ENCODE data around the gene GFPT2.
"Not testable (repeated sequence)": the region's sequence is repeated elsewhere in the genome, so short reads cannot be mapped to it uniquely, and the experiment has no call there.

The GFPT2 gene

DNA sequence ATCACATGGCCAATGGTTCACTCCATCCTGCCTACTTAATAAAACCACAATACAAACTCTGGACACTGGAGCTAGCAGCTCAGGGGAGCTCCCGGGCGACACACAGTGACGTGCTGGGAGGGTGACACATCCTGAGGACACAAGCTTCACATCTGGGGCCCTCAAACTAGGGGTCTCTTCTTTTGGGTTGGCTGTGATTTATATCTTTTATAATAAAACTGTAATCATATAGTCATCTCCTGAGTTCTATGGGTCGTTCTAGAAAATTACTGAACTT is 49.2 kb downstream of the GFPT2 start:
- DNase-seq = no peak

DNA sequence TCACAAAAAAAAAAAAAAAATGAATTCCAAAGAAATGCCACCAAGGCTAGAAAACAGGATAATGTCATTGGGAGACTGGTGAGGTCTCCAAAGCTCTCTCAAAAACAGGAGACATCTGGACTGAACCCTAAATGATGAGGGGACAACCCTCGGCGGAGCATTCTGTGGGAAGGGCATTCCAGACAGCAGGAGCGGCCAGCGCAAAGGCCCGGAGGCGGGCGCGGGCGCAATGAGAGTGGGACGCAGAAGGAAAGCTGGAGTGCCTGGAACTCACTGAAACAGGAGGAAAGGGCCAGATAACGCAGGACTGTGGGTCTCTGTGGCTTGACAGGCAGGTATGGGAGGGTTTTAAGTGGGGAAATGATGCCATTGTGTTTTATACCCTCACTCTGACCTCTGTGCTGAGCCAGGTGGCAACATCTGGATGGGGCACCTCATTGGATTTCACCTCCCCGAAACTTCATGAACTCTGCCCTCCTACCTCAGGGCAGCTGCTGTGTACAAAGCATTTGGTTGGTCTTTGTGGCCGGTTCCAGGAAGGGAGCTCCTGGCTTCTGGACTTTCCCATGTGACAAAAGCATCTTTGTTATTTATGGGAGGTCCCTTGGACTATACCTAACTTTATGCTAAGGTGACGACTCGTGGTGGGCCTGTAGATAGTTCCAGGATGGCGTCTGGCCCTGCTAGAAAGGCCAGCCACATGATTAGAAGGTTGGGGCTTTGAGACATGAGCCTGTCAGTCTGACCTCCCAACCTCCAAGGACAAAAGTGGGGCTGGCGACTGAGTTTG is 49.7 kb downstream of the GFPT2 start:
- DNase-seq = no peak

DNA sequence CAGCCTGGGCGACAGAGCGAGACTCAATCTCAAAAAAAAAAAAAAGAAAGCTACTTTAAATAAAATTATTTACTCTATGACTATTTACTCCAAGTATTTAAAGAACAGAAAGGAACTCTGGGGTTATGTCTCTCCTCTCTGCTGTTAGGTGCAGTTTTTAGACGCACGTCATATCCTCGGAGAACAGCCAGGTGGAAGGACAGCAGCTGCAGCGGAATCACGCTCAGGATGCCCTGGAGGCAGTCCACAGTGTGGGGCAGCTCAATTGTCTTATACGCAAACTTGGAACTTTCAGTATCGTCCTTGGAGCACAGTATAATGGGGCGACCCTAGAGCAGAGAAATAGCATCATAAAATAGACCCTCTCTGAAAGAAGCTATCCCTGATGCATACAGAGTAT is 50.9 kb downstream of the GFPT2 start:
- no peak for DNase-seq

DNA sequence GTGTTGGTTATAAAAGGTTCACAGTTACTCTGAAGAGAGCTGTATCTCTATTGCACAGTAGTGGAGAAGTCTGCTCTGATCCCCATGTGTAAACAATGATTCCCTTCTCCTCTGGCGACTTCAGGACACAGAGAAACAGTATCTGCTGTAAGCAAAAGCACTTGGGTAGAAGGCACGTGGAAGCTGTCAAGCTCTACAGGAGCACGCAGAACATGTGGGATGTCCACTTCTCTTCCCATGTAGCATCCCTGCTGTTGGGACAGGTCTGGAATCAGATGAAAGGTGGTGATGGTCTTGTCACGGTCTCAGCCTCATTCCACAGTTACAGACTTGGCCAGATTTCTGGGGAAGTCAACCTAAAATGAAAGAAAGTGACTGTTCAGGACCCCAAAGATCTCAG is 51.9 kb downstream of the GFPT2 start:
- DNase-seq = no peak

DNA sequence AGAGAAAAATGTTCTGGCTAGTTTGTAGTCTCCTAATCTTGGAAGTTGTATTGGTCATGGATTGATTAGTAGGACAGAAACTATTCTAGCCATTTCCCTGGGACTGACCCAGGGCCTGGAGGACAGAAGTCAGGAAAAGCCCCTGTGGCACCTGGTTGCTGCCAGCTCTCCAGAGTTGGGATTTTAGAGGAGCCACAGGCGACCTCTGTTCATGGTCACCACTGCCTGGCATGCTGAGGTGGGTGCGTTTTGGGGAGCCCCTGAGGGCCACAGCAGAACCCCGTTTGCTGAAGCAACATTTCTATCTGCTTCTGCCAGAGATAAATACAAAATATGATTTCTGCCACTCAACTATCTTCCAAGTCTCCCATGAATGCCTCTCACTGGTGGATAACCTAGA is 53.6 kb downstream of the GFPT2 start:
- DNase-seq = no peak

DNA sequence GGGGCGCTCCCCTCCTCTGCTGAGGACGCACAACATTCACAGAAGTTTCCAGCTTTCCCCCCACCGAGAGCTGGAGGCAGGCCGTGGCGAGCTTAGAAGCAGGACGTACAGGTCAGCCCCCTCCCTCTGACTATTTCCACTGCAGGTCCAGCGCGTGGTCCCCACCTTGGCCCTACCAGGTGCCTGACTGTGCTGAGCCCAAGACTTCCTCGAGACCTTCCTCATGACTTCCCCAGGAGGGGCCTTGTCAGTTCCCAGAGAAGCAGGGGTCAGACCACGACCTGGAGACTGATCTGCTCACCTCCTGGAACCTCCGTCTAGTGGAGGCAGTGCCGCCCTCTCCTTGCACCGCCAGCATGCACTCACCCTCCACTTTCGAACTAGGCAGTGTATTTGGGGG is 54.1 kb downstream of the GFPT2 start:
- DNase-seq = not testable (repeated sequence)

DNA sequence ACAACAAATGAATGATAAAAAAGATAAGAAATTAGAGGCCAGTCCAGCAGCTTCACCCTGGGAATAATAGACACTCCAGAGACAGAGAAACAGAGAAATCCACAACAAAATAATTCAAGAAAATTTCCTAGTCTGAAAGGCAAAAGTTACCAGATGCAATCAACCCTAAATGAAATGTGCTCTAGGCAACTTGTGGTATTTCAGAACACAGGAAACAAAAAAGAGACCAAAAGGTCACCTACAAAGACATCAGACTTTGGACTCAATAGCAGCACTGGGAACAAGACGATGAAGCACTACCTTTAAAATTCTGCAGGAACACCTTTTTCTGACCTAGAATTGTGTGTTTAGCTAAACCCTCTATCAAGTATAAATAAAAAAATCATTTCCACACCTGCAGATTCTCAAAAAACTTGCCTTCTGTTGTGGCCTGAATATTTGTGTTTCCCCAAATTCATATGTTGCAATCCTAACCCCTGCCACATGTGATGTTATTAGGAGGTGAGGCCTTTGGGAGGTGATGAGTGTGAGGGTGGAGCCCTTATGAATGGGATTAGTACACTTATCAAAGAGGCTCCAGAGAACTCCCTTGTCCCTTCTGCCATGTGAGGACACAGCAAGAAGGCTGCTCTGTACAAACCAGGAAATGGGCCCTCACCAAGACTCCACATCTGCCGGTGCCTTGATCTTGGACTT is 55.4 kb downstream of the GFPT2 start:
- DNase-seq = no peak

DNA sequence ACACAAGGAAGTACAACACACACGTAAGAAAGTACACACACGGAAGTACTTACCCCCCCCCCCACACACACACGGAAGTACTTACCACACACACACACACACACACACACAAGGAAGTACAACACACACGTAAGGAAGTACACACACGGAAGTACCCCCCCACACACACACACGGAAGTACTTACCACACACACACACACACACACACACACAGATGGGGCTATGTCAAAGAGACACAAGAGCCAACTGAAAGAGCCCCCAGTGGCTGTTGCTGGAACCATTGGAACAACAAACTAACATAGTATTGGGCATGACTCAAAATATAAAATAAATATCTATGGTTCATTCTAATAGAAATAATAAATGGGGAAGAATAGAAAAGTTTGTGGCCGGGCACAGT is 56.4 kb downstream of the GFPT2 start:
- no peak for DNase-seq

DNA sequence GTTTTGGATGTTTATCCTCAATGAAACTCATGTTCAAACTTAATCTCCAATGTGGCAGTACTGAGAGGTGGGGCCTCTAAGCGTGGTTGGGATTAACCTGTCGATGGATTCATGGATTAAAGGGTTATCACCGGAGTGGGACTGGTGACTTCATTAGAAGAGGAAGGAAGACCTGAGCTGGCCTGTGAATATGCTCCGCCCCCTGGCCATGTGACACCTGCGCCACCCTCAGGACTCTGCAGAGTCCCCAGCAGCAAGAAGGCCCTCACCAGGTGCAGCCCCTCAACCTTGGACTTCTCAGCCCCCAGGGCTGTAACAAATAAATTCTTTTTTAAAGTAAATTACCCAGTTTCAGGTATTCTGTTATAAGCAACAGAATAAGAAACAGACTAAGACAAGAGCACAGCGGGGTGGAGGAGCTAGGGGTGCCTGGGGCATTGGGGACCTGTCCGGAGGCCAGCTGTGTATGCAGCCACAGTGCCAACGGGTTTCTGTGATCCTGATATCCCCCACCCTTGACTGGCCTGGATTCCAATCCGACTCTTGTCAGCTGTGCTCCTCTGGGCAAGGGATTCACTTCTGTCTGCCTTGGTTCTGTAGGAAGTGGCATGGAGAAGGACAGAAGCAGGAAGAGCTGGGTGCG is 58.1 kb downstream of the GFPT2 start:
- DNase-seq = no peak

DNA sequence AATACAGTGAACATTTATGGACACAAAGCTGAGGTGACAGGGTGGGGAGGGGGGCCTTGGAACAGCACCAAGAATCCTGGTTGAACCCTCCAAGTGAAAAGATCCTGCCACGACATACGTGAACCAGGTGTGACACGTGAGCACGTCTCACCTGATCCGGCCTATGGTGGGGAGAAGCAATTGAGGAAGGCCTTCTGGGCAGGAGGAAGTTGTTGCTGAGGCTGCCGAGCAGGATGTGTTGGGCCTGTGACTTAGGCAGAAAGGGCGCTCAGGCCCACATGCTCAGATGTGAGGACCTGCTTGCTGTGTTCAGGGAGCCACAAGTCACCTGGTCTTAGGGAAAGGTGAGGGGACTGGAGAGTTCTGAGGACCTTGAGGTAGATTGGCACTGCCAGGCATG is 58.7 kb downstream of the GFPT2 start:
- DNase-seq = no peak

DNA sequence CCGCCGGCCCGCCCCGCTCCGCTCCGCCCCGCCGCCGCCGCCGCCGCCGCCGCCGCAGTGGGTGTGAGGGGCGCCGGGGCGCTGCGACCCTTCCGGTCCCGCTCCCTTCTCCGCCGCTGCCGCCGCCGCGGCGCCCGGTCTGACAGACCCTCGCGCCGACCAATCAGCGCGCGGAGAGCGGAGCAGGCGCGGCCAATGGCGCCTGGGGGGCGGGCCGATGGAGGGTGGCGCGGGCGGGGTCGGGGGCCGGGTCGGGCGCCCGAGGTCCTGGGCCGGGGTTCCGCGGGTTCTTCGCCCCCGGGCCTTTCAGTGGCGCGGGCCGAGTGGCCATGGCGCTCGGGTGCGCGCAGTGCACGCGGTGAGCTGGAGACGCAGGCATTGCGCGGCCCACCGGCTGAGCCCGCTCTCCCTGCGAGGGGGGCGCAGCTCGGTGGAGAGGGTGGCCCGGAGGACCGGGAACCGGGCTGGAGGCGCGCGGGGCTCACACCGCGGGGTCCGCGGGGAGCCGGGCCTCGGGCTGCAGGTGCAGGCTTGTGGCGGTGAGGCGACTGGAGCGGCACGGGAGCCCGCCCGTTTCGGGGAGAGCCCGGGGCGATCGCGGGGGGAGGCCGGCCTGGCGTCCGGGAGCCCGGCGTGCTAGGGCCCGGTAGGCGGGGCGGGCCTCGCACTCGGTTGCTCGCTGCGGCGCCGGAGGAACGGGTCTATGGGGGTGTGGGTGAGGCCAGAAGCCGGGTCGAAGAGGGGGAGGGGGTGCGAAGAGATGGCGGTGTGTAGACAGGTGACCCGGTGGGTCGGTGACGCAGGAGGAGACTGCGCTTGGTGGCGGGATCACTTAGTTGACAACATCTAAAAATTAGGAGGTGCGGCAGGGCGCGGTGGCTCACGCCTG is 60.9 kb downstream of the GFPT2 start, which contains the start of gene MAPK9:
Gene MAPK9, minus strand, starts transcription at position 141 of the 889 bp plus-strand sequence. CDS start 11,522 bp downstream, outside the sequence.
- DNase-seq = peak; percentile 86 to 97 (median 93)

DNA sequence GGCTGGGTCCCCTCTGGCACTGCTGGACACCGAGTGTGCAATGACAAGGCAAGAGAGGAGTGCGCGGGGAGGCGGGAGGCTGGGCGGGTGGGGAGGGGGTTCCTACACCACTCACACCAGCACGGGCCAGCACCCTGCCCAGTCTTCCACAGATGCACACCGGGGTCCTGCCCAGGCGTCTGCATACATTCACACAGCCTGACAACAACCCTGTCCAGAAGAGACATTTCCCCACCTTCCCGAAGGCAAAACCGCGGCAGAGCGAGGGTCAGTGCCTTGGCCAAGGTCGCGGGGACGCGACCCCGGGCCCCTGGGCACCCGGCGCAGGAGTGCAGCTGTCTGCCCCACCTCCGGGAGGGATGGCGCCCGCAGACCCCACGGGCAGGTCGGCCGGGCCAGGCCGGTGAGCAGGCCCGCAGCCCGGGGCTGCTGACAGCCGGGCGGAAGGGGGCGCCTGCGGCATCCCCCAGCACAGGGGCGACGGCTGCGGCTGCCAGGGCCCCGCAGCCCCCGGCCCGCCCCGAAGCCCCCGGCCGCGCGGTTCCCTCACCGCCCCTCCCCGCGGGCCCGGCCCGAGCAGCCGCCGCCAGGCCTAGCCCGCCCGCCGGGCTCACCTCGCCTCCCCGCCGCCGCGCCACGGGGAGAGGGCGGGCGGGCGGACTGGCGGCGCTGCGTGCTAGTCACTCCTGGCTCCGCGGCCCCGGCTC is 61.7 kb downstream of the GFPT2 start:
- peak in 1 of 3 donors; percentile 21 for DNase-seq

DNA sequence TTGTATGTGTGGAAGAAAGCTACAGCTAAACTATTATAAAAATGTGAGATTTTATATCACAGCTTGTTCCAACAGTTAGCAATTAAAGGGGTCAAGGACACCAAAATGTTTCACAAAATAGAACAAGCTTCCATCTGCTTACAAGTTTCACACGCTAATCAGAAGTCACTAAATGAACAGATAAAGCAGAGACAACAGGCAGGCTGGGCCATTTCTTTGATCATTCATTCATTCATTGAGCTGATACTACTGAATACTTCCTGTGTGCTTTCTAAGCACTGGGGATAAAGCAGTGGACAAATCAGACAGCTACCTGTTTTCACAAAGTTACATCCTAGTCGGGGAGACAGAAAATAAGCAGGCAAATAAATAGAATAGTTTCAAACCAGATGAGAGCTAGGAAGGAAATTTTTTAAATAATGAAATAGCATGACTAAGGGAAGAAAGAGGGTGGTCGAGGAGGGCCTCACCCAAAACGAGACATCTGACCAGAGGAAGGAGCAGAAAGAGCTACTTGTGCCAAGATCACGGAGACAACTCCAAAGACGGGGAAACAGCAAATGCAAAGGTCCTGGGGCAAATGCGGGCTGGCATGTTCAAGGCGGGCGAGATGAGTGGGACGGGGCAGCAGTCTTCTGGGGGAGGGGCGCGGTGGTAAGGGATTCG is 62.4 kb downstream of the GFPT2 start:
- no peak for DNase-seq

DNA sequence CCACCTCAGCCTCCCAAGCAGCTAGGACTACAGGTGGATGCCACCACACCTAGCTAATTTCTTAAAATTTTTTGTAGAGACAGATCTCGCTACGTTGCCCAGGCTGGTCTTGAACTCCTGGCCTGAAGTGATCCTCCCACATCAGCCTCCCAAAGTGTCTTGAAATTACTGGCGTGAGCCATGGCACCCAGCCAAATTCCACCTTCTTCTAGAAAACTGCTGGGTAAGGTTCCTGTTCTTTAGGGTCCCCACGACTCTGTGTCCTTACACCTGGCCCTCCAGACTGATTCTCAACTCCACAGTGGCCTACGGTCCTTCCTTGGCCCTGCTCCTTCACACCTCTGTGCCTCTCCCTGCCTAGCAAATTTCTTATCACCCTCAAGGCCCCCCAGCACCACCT is 63.2 kb downstream of the GFPT2 start:
- DNase-seq = no peak

DNA sequence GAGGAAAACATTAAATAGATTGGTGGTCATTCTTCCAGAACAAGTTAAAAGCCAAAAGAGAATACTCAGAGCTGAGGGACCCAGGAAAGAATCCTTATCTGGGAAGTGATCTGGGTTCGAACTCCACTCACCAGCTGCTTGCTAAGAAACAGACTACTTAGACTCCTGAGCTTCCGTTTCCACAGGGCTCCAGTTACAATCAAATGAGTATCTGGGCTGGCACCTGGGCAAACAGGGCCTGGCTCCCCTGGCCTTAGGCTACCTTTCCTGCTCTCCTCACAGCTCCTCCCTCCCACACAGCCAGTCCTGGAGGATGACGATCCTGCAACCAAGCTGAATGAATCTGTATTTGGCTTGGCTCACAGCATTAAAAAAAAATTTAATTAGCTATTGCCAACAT is 63.7 kb downstream of the GFPT2 start:
- no peak for DNase-seq

DNA sequence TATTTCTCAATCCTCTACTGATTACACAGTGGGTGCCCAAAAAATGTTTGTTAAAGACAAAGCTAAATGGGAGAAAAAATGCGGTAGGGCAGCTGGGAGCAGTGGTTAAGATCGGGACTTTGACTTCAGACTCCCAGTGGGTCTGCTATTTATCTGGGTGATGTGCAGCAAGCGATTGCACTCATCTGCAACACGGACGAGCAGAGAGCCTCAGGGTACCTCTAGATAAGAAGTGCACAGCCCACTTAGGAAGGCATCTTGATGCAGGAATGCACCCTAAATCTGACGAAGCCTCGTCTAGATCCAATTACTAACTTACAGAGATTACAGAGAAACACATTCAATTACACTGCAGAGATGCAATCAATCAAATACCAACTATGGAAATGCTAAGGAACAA is 65.3 kb downstream of the GFPT2 start:
- no peak for DNase-seq

DNA sequence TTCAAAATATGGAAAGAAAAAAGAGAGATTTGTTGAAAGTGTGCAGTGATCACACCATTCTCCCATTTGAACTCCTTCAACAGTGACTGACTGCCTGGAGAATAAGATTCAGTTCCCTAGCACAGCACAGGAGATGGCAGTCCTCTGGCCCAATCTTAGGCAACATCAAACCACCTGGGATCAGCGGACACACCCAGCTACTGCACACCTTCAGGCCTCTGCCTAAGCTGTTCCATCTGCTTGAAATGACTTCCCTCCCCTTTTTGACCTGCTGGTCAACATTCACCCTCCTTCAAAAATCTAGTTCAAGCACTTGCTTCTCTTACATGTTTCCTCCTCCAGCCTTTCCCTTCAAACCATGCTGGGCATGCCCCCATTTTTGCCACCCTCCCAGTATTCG is 65.7 kb downstream of the GFPT2 start:
- no peak for DNase-seq

DNA sequence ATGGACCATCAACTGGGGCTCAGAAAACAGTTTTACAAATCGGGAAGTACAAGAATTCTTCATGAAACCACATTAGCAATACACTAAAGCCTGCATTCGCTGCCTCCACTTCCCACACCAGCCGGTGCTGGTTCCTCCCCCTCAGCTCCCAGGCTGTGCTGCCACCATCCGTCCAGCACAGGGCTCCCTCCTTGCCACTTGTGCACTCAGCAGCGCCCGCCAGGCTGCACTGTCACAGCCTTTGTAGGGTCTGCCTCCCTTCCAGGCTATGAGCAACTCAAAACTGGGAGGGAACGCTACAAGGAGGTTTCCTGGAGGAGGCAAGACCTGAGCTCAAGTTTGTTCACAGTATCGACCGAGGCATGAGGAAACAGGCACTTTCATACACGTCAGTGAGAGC is 69.0 kb downstream of the GFPT2 start:
- peak; percentile 8 to 41 (median 31) for DNase-seq

DNA sequence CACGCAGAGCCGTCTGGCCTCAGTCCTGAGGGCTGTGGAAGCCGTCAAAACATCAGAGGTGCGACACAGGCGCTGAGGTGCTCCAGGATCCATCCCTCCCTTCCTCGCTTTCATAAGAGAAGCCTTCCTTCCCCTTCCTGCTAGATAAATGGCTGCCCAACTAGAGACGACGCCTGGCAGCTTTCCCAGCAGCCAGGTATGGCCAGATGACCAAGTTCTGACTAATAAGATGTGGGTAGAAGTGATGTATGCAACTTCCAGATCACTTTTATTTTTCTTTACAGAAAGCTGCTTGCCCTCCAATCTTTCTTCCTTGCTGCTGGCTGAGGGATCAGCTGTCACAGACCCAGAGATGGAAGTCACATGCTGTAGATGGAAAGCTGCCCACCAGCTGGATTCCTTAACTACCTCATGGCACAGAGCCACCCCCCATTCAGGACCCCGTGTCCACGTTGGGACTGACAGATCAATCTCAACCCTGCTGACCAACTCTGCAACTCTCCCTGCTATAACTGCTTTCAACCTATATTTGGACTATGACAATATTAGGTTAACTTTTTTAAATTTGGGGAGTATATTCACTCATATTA is 70.0 kb downstream of the GFPT2 start:
- no peak for DNase-seq

DNA sequence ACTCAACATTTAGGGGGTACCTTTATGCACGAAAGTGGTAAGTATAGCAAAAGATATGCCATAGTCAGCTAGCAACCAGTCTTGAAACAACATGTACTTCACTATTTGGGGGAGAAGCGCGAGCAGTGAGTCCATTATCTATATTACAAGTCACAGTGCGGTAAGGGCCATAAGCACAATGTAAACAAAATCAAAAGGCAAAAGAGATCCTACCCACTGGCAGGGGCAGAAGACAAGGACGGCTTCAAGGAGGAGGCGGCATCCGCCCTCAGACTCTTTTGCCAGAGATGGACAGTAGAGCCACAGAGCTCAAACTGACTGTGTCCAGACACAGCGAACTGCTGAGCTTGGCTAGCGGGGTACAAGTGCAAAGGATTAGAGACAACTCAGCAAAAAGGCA is 70.9 kb downstream of the GFPT2 start:
- DNase-seq = no peak

DNA sequence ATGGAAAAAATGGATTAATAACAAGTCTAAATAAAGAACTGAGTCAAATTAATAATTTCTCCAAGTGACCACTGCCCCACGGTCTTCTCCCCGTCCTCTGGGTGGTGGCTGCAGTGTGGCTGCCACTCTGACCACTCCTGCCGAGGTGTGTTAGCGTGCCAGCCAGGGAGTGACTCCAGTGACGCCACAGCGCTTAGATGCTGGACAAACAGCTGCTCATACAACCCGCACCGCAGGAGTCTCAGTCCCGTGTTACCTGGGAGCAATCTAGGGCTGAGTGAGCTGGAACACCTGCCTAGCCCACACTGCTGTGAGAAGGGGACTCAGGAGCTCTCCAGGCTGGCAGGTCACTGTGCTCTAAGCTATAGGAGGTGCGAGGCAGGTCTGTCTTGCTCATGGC is 71.4 kb downstream of the GFPT2 start:
- no peak for DNase-seq

DNA sequence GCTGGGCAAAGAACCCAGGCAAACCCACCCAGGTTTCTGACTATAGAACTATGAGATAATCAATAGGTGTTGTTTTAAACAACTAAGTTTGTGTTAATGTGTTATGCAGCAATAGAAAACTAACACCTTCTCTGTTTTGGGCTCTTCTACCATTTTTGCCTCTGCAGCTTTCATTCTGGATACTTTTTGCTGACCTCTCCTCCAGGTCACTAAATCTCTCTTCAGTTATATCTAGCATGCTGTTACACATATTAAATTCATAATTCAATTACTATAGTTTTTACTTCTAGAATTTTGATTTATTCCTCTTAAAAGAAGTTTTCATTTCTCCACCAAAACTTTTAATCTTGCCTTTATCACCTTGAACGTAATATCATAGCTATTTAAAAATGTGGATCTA is 78.4 kb downstream of the GFPT2 start:
- no peak for DNase-seq
